Mammary epithelial cell (primary cell): Measurements from ENCODE around the gene FGD6.

Experiments
- EZH2 ChIP-seq: IDR thresholded peaks from 2 replicates; pipeline ENCODE4 v1.6.1; 2012; ENCODE audit warnings: low read length, inconsistent platforms, borderline replicate concordance
- TF ChIP-seq, protein P1 (sequence below), 2 donors: IDR thresholded peaks in 1 of 2; conservative IDR thresholded peaks in 1 of 2; 2 replicates each; pipeline ENCODE4 v1.5.1; 2011 to 2012; ENCODE audit warnings: inconsistent platforms in 2 of 2, low read length in 2 of 2, mild to moderate bottlenecking in 2 of 2, control low read depth in 1 of 2, low read depth in 1 of 2; ENCODE audit not compliant: insufficient read depth in 1 of 2; ENCODE audit errors: extremely low read depth in 1 of 2

DNA sequence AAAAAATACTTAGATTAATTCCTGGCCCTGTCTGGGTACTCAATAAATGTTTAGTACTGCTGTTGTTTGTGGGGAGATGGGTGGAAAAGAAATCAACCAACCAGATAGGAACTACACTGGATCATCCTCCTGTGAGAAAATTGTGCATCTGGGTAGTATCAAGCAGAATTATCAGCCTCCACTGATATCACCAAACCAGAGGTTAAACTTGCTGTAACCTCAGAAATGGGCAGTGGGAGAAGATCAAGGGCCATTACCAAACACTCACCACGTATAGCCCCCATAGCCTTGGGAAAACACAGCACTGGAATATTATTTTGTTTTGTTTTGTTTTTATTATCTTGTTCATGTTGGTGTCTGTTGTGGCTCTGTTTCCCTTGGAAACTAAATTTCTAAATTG is 20.0 kb upstream of the FGD6 start:
- TF ChIP-seq, protein P1, sequence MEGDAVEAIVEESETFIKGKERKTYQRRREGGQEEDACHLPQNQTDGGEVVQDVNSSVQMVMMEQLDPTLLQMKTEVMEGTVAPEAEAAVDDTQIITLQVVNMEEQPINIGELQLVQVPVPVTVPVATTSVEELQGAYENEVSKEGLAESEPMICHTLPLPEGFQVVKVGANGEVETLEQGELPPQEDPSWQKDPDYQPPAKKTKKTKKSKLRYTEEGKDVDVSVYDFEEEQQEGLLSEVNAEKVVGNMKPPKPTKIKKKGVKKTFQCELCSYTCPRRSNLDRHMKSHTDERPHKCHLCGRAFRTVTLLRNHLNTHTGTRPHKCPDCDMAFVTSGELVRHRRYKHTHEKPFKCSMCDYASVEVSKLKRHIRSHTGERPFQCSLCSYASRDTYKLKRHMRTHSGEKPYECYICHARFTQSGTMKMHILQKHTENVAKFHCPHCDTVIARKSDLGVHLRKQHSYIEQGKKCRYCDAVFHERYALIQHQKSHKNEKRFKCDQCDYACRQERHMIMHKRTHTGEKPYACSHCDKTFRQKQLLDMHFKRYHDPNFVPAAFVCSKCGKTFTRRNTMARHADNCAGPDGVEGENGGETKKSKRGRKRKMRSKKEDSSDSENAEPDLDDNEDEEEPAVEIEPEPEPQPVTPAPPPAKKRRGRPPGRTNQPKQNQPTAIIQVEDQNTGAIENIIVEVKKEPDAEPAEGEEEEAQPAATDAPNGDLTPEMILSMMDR (conservative IDR thresholded peaks at IDR 0.05 in 1 of 2, IDR thresholded peaks at IDR 0.05 in 1 of 2; ENCODE audit: extremely low read depth in 1 of 2, insufficient read depth in 1 of 2, low read depth in 1 of 2, low read length in 2 of 2): no peak
- TF ChIP-seq EZH2: no peak
